ENCODE results near the gene PPFIBP1.

- TF ChIP-seq CTCF (IDR thresholded peaks at IDR 0.05) (no peak), EP300 (IDR thresholded peaks at IDR 0.05; ENCODE audit: low read depth) (no peak), POLR2A (IDR thresholded peaks at IDR 0.05) (no peak), POLR2AphosphoS5 (IDR thresholded peaks at IDR 0.05) (no peak)
Measured at GRCh38 chr12:27616356-27617142, 92.5 kb downstream of the PPFIBP1 start.
